Liver (tissue), 9 donors: ENCODE data around the gene ANKDD1A. TPM values are rescaled to one million over a fixed set of nuclear protein-coding genes. Genes with fewer than 3 reads are reported as not detected.

ENCODE experiments used
- DNase-seq: peaks from one replicate; pipeline ENCODE4 v3.0.0-alpha.2; 2017; ENCODE audit warnings: low spot score
- H3K27ac ChIP-seq, 2 donors: one replicate each; pipeline ENCODE4 v1.7.0; 2013; ENCODE audit warnings: inconsistent platforms in 2 of 2, low read length in 2 of 2, control low read depth in 1 of 2, low read depth in 1 of 2, mild to moderate bottlenecking in 1 of 2
- H3K27me3 ChIP-seq, 4 donors: one replicate each; pipeline versions ENCODE4 v1.6.1 to v1.7.0; 2013; ENCODE audit warnings: low read length in 3 of 4, inconsistent platforms in 1 of 4, mild to moderate bottlenecking in 1 of 4, moderate library complexity in 1 of 4; ENCODE audit not compliant: control insufficient read depth in 4 of 4, insufficient read depth in 4 of 4
- H3K36me3 ChIP-seq, 4 donors: one replicate each; pipeline versions ENCODE4 v1.6.1 to v1.7.0; 2013; ENCODE audit warnings: low read length in 3 of 4, mild to moderate bottlenecking in 3 of 4, low read depth in 1 of 4, moderate library complexity in 1 of 4; ENCODE audit not compliant: control insufficient read depth in 4 of 4, insufficient read depth in 3 of 4
- H3K4me1 ChIP-seq, 4 donors: one replicate each; pipeline versions ENCODE4 v1.6.1 to v1.7.0; 2013; ENCODE audit warnings: low read length in 3 of 4, mild to moderate bottlenecking in 3 of 4, moderate library complexity in 1 of 4; ENCODE audit not compliant: control insufficient read depth in 4 of 4, insufficient read depth in 4 of 4
- H3K4me3 ChIP-seq, 3 donors: one replicate each; pipeline versions ENCODE4 v1.6.1 to v1.7.0; 2013; ENCODE audit warnings: low read length in 3 of 3, control low read depth in 1 of 3, low read depth in 1 of 3, mild to moderate bottlenecking in 1 of 3
- H3K9ac ChIP-seq, 2 donors: one replicate each; pipeline ENCODE4 v1.7.0; 2013; ENCODE audit warnings: low read length in 2 of 2, mild to moderate bottlenecking in 2 of 2, moderate library complexity in 2 of 2, control low read depth in 1 of 2, low read depth in 1 of 2
- H3K9me3 ChIP-seq, 4 donors: one replicate each; pipeline versions ENCODE4 v1.6.1 to v1.7.0; 2013; ENCODE audit warnings: low read length in 3 of 4; ENCODE audit not compliant: control insufficient read depth in 4 of 4
- ATF3 ChIP-seq: IDR thresholded peaks from 2 replicates; pipeline ENCODE4 v1.6.1; 2016; ENCODE audit warnings: antibody characterized with exemption
- CTCF ChIP-seq: fragments of 150-350 bp; IDR thresholded peaks from 2 replicates; pipeline ENCODE4 v1.5.1; 2017; ENCODE audit warnings: improper control_type of control experiment, low read depth, low read length; ENCODE audit not compliant: missing input control
- FOXA2 ChIP-seq: IDR thresholded peaks from 2 replicates; pipeline ENCODE4 v1.6.1; 2016; ENCODE audit warnings: antibody characterized with exemption
- GABPA ChIP-seq, 2 donors: IDR thresholded peaks in 1 of 2; conservative IDR thresholded peaks in 1 of 2; 2 replicates each; pipeline ENCODE4 v1.6.1; 2016; ENCODE audit warnings: antibody characterized with exemption in 2 of 2, mild to moderate bottlenecking in 1 of 2, moderate library complexity in 1 of 2
- HNF4G ChIP-seq: IDR thresholded peaks from 2 replicates; pipeline ENCODE4 v1.6.1; 2016; ENCODE audit warnings: antibody characterized with exemption
- JUND ChIP-seq, 2 donors: IDR thresholded peaks; 2 replicates each; pipeline ENCODE4 v1.6.1; 2016; ENCODE audit warnings: antibody characterized with exemption in 2 of 2
- MAX ChIP-seq: IDR thresholded peaks from 2 replicates; pipeline ENCODE4 v1.6.1; 2016; ENCODE audit warnings: antibody characterized with exemption
- NR2F2 ChIP-seq: IDR thresholded peaks from 2 replicates; pipeline ENCODE4 v1.6.1; 2016; ENCODE audit warnings: antibody characterized with exemption
- SP1 ChIP-seq: IDR thresholded peaks from 2 replicates; pipeline ENCODE4 v1.6.1; 2018; ENCODE audit warnings: antibody characterized with exemption, mild to moderate bottlenecking
- ZBTB33 ChIP-seq: IDR thresholded peaks from 2 replicates; pipeline ENCODE4 v1.6.1; 2016; ENCODE audit warnings: antibody characterized with exemption
- WGBS: extraction: QIAGEN DNeasy Blood & Tissue Kit; methylation state at CpG from one replicate; pipeline ENCODE4 v1.1.7; 2013; 5-methylcytosine and 5-hydroxymethylcytosine counted together
- polyA plus RNA-seq, 2 donors: library from polyadenylated mRNA; stranded (reverse) in 1 of 2; unstranded in 1 of 2; fragments of 200-250 nt in 1 of 2; fragments of >200 nt in 1 of 2; fragmentation: Nextera tagmentation in 1 of 2; extraction: Ambion mirVana in 1 of 2; gene quantifications; one replicate each; pipeline versions ENCODE4 v1.2.1 to v1.2.3, GENCODE V29; 2013 to 2015
- total RNA-seq, 2 donors: library from RNA; depleted of rRNA; stranded (reverse); fragments of >200 nt; gene quantifications; one replicate each; pipeline ENCODE4 v1.2.3, GENCODE V29; 2014
- donor health status: healthy.
- donor health status: healthy.
- donor health status: healthy.
- donor health status: healthy.
- donor health status: healthy.

The ANKDD1A gene
- total and polyA plus RNA-seq, 4 donors = 0.32 to 1.0 (median 0.59) TPM

- Histone ChIP-seq H3K9me3 (no peaks in the 10 kb centered on the region), H3K27me3 (no peaks in the 10 kb centered on the region), H3K27ac (no peak overlapping the region), H3K4me3 (no peak overlapping the region), H3K4me1 (no peaks in the 10 kb centered on the region), H3K36me3 (peaks cover 0 to 24% (median 9%) of the 10 kb centered on the region in 4 donors), H3K9ac (no peak overlapping the region)
- no peak for DNase-seq
- no peak for TF ChIP-seq GABPA (IDR thresholded peaks at IDR 0.05 in 1 of 2, conservative IDR thresholded peaks at IDR 0.05 in 1 of 2)
- no peak for TF ChIP-seq ZBTB33
- no peak for TF ChIP-seq ATF3
- no peak for TF ChIP-seq NR2F2
- TF ChIP-seq JUND (IDR thresholded peaks at IDR 0.05) = no peak
- no peak for TF ChIP-seq MAX
- no peak for TF ChIP-seq HNF4G
- no peak for TF ChIP-seq FOXA2
- TF ChIP-seq CTCF = no peak
- no peak for TF ChIP-seq SP1
- 98% methylated on average over 3 of the region's 3 CpGs for WGBS
Observed at GRCh38 chr15:65006876-65007275, 95.2 kb downstream of the ANKDD1A start.

Other genes with a start within 250 kb of the ANKDD1A start
- gene RBPMS2, start 136.3 kb upstream of the ANKDD1A start, total RNA-seq = under 1 TPM; 0.42 to 0.50 TPM
- 1 to 10 TPM; 4.3 to 7.9 TPM for gene RBPMS2, start 136.3 kb upstream of the ANKDD1A start, polyA plus RNA-seq
- gene PIF1, start 86.3 kb upstream of the ANKDD1A start, total RNA-seq = 1 to 10 TPM in 1 of 2 donors, under 1 TPM in 1; 0.42 to 7.3 TPM
- gene PIF1, start 86.3 kb upstream of the ANKDD1A start, polyA plus RNA-seq = under 1 TPM; 0.61 to 0.67 TPM
- 10 to 100 TPM; 10.2 to 11.3 TPM for gene PLEKHO2, start 70.0 kb upstream of the ANKDD1A start, total RNA-seq
- 1 to 10 TPM; 2.0 to 6.9 TPM for gene PLEKHO2, start 70.0 kb upstream of the ANKDD1A start, polyA plus RNA-seq
- 10 to 100 TPM; 27.4 to 43.2 TPM for gene SPG21, start 78.0 kb downstream of the ANKDD1A start, total RNA-seq
- 10 to 100 TPM; 39.2 to 50.7 TPM for gene SPG21, start 78.0 kb downstream of the ANKDD1A start, polyA plus RNA-seq
- gene MTFMT, start 117.7 kb downstream of the ANKDD1A start, total RNA-seq = 10 to 100 TPM in 1 of 2 donors, 1 to 10 TPM in 1; 6.8 to 14.7 TPM
- gene MTFMT, start 117.7 kb downstream of the ANKDD1A start, polyA plus RNA-seq = 1 to 10 TPM; 8.1 to 8.7 TPM
- 1 to 10 TPM in 1 of 2 donors, under 1 TPM in 1; 0.25 to 2.1 TPM for gene SLC51B, start 133.5 kb downstream of the ANKDD1A start, total RNA-seq
- gene SLC51B, start 133.5 kb downstream of the ANKDD1A start, polyA plus RNA-seq = 1 to 10 TPM in 1 of 2 donors, under 1 TPM in 1; 0.33 to 1.9 TPM
- under 1 TPM; 0.70 to 0.92 TPM for gene RASL12, start 156.1 kb downstream of the ANKDD1A start, total RNA-seq
- gene RASL12, start 156.1 kb downstream of the ANKDD1A start, polyA plus RNA-seq = under 1 TPM; 0.50 to 0.57 TPM
- gene KBTBD13, start 164.8 kb downstream of the ANKDD1A start, total RNA-seq = not detected
- gene KBTBD13, start 164.8 kb downstream of the ANKDD1A start, polyA plus RNA-seq = not detected
- gene UBAP1L, start 203.3 kb downstream of the ANKDD1A start, total RNA-seq = 1 to 10 TPM in 1 of 2 donors, under 1 TPM in 1; 0.79 to 6.9 TPM
- gene UBAP1L, start 203.3 kb downstream of the ANKDD1A start, polyA plus RNA-seq = 1 to 10 TPM in 1 of 2 donors, under 1 TPM in 1; 0.57 to 1.0 TPM
- 1 to 10 TPM; 8.5 to 9.5 TPM for gene PDCD7, start 221.9 kb downstream of the ANKDD1A start, total RNA-seq
- gene PDCD7, start 221.9 kb downstream of the ANKDD1A start, polyA plus RNA-seq = 1 to 10 TPM; 3.0 to 4.9 TPM